A549 (cell line): Measurements from ENCODE around the gene ECSCR. TPM values are rescaled to one million over a fixed set of nuclear protein-coding genes. Genes with fewer than 3 reads are reported as not detected.

ENCODE experiments used
- ATAC-seq, 2 experiments: fragments of 200-7000 bp in 1 of 2; fragments of >200 bp in 1 of 2; cut with Nextera tagmentation in 1 of 2; cut with Tn5 transposase in 1 of 2; 3 replicates each; pipeline versions ENCODE4 v1.8.0 to v1.9.1; 2018 to 2020; ENCODE audit warnings: mild to moderate bottlenecking in 1 of 2, moderate library complexity in 1 of 2
- CTCF ChIA-PET: fragments of 300-600 bp; sonication (Branson Sonifier 250); formaldehyde crosslinking; extraction: SDS; loops from one replicate; lab custom pipeline; 2021; ENCODE audit warnings: antibody characterized with exemption, inconsistent platforms; lab: Yijun Ruan, JAX
- POLR2A ChIA-PET: fragments of 350-600 bp; formaldehyde crosslinking; extraction: SDS; loops from one replicate; lab custom pipeline; 2021; ENCODE audit warnings: antibody characterized with exemption, inconsistent platforms; lab: Yijun Ruan, JAX
- DNase-seq, 2 experiments: peaks; one replicate each; pipeline versions ENCODE4 v3.0.0 to v3.0.0-alpha.2; 2011 to 2016; ENCODE audit warnings: low read depth in 1 of 2, low spot score in 1 of 2
- FAIRE-seq: peaks from 2 replicates; lab custom pipeline; 2011; peaks lifted over from hg19 to GRCh38; lab: Jason Lieb, UNC
- H3K27ac ChIP-seq, 2 experiments: fragments of >200 bp; sonication (Bioruptor Twin); formaldehyde crosslinking; 3 replicates each; pipeline ENCODE4 v1.5.1; 2016 to 2017
- H3K4me1 ChIP-seq: fragments of >200 bp; sonication (Bioruptor Twin); formaldehyde crosslinking; 3 replicates; pipeline ENCODE4 v1.6.1; 2016
- H3K4me2 ChIP-seq: fragments of >200 bp; sonication (Bioruptor Twin); formaldehyde crosslinking; 3 replicates; pipeline ENCODE4 v1.6.1; 2016
- H3K4me3 ChIP-seq: fragments of >200 bp; sonication (Bioruptor Twin); formaldehyde crosslinking; 3 replicates; pipeline ENCODE4 v1.5.1; 2016
- H3K9me3 ChIP-seq: fragments of >200 bp; sonication (Bioruptor Twin); formaldehyde crosslinking; 3 replicates; pipeline ENCODE4 v1.6.1; 2016
- BHLHE40 ChIP-seq: IDR thresholded peaks from 2 replicates; pipeline ENCODE4 v1.6.1; 2012; ENCODE audit warnings: low read depth, low read length, inconsistent platforms
- CBX2 ChIP-seq: fragments of 200-600 bp; sonication (generic); IDR thresholded peaks from 2 replicates; pipeline ENCODE4 v1.6.1; 2016; ENCODE audit warnings: low read depth, mild to moderate bottlenecking, borderline replicate concordance
- CHD4 ChIP-seq: fragments of 200-600 bp; sonication (generic); IDR thresholded peaks from 2 replicates; pipeline ENCODE4 v1.6.1; 2016; ENCODE audit warnings: antibody characterized with exemption, mild to moderate bottlenecking, borderline replicate concordance
- EP300 ChIP-seq, 2 experiments: fragments of >200 bp; sonication (Bioruptor Twin); formaldehyde crosslinking; IDR thresholded peaks; 2 replicates in 1 of 2; 3 replicates in 1 of 2; pipeline ENCODE4 v1.6.1; 2016 to 2017
- FOXS1 ChIP-seq: fragments of 250-450 bp; sonication (Bioruptor Pico); IDR thresholded peaks from 2 replicates; pipeline ENCODE4 v1.5.0; 2020; ENCODE audit warnings: mild to moderate bottlenecking, moderate library complexity
- HDAC2 ChIP-seq: fragments of 200-600 bp; sonication (generic); IDR thresholded peaks from 2 replicates; pipeline ENCODE4 v1.6.1; 2016
- HOXB5 ChIP-seq: fragments of 250-450 bp; sonication (Bioruptor Pico); IDR thresholded peaks from 2 replicates; pipeline ENCODE4 v1.5.0; 2020; ENCODE audit warnings: mild to moderate bottlenecking, moderate library complexity
- MYC ChIP-seq: IDR thresholded peaks from 2 replicates; pipeline ENCODE4 v1.6.1; 2012; ENCODE audit warnings: mild to moderate bottlenecking, inconsistent platforms, low read length, improper control_type of control experiment, borderline replicate concordance
- NR3C1 ChIP-seq: fragments of >200 bp; sonication (Bioruptor Twin); formaldehyde crosslinking; IDR thresholded peaks from 3 replicates; pipeline ENCODE4 v1.6.1; 2017
- PHF8 ChIP-seq: fragments of 200-600 bp; sonication (generic); IDR thresholded peaks from 2 replicates; pipeline ENCODE4 v1.6.1; 2016; ENCODE audit warnings: low read depth, mild to moderate bottlenecking, antibody characterized with exemption, moderate library complexity, borderline replicate concordance
- POLR2AphosphoS2 ChIP-seq: conservative IDR thresholded peaks from 2 replicates; pipeline ENCODE4 v1.6.1; 2012; ENCODE audit warnings: low read length, improper control_type of control experiment, inconsistent platforms
- RAD21 ChIP-seq, 2 experiments: fragments of >200 bp in 1 of 2; sonication (Bioruptor Twin) in 1 of 2; formaldehyde crosslinking in 1 of 2; IDR thresholded peaks in 1 of 2; conservative IDR thresholded peaks in 1 of 2; 2 replicates in 1 of 2; 3 replicates in 1 of 2; pipeline ENCODE4 v1.6.1; 2012 to 2018; ENCODE audit warnings: inconsistent platforms in 1 of 2
- SMC3 ChIP-seq: fragments of >200 bp; sonication (Bioruptor Twin); formaldehyde crosslinking; IDR thresholded peaks from 3 replicates; pipeline ENCODE4 v1.6.1; 2018; ENCODE audit warnings: inconsistent platforms
- TP53 ChIP-seq: fragments of 250-450 bp; sonication (Bioruptor Pico); IDR thresholded peaks from 2 replicates; pipeline ENCODE4 v1.5.0; 2021; ENCODE audit warnings: mild to moderate bottlenecking, moderate library complexity
- ZC3H11A ChIP-seq: fragments of 450-650 bp; IDR thresholded peaks from 2 replicates; pipeline ENCODE4 v1.6.1; 2014; ENCODE audit warnings: antibody characterized with exemption, mild to moderate bottlenecking
- ZFP36 ChIP-seq: fragments of 450-650 bp; IDR thresholded peaks from 2 replicates; pipeline ENCODE4 v1.6.1; 2014; ENCODE audit warnings: borderline replicate concordance; ENCODE audit not compliant: partially characterized antibody
- WGBS: methylation state at CpG from one replicate; pipeline ENCODE4 v1.1.6; 2017; ENCODE audit errors: missing lambda C conversion rate; 5-methylcytosine and 5-hydroxymethylcytosine counted together
- polyA plus RNA-seq, 4 experiments: library from polyadenylated mRNA; depleted of rRNA in 3 of 4; stranded (reverse); fragments of >200 nt; fragmentation: RNase III in 1 of 4; extraction: RNeasy Plus Mini Kit Qiagen cat#74134 plus additional on column Dnase treatment in 1 of 4; gene quantifications; 2 replicates in 3 of 4; 3 replicates in 1 of 4; pipeline ENCODE4 v1.2.3, GENCODE V29; 2011 to 2017
- TF ChIP-seq, protein P1 (sequence below): IDR thresholded peaks from 2 replicates; pipeline ENCODE4 v1.6.1; 2012; ENCODE audit warnings: low read depth, borderline replicate concordance
- TF ChIP-seq, protein P2 (sequence below): fragments of 250-450 bp; sonication (Bioruptor Pico); IDR thresholded peaks from 2 replicates; pipeline ENCODE4 v1.5.0; 2021; ENCODE audit warnings: mild to moderate bottlenecking, moderate library complexity, borderline replicate concordance
- TF ChIP-seq, protein P3 (sequence below): fragments of 250-450 bp; sonication (Bioruptor Pico); IDR thresholded peaks from 2 replicates; pipeline ENCODE4 v1.5.0; 2020; ENCODE audit warnings: low read depth, mild to moderate bottlenecking, moderate library complexity
- TF ChIP-seq, protein P4 (sequence below): fragments of 200-600 bp; sonication (generic); IDR thresholded peaks from 2 replicates; pipeline ENCODE4 v1.6.1; 2016; ENCODE audit warnings: antibody characterized with exemption, mild to moderate bottlenecking, moderate library complexity
- TF ChIP-seq, protein P5 (sequence below): fragments of >200 bp; sonication (Bioruptor Twin); formaldehyde crosslinking; IDR thresholded peaks from 3 replicates; pipeline ENCODE4 v1.5.1; 2016

Gene ECSCR
- polyA plus RNA-seq, 2 of the 4 experiments (the other 2 are of a cell fraction), result not detected

DNA sequence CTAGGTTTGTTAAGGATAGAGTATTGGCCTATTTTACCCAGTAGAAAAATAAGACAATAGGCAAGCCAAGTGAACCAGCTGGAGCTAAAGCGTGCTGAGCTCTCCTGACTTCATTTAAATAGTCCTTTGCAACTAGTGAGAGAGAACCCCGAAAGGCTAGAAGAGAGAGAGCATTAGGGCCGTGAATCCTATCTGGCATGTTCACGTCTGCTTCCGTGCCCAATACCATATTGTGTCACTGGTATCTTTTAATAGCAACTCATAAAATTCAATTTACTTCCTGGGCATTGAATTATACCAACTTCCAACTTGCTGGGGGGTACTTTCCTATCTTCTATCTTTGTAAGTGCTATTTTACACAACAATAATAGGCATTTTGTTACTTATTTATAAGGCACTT, 37.0 kb downstream of the ECSCR start:
- DNase-seq (no peak), FAIRE-seq (no peak), ATAC-seq (no peak)
- Histone ChIP-seq H3K27ac (no peak overlapping the region), H3K4me1 (no peaks in the 10 kb centered on the region), H3K4me3 (no peak overlapping the region), H3K9me3 (no peaks in the 10 kb centered on the region), H3K4me2 (no peak overlapping the region)
- POLR2A ChIA-PET, result interaction anchor here (1.0 kb wide), 1 partner anchor 13 kb away, joined by 3 read pairs; no protein-coding TSS in a partner anchor
- WGBS, result 86% methylated on average over 5 of the region's 5 CpGs
- TF ChIP-seq CBX2 (no peak), EP300 (IDR thresholded peaks at IDR 0.05) (no peak), ZC3H11A (no peak), BHLHE40 (no peak), TP53 (CRISPR knock-in tag) (no peak), FOXS1 (CRISPR knock-in tag) (no peak), RAD21 (conservative IDR thresholded peaks at IDR 0.05 in 1 of 2, IDR thresholded peaks at IDR 0.05 in 1 of 2) (no peak), HOXB5 (no peak), CHD4 (no peak), SMC3 (no peak), NR3C1 (no peak), PHF8 (no peak), MYC (no peak)
- TF ChIP-seq, protein P1, sequence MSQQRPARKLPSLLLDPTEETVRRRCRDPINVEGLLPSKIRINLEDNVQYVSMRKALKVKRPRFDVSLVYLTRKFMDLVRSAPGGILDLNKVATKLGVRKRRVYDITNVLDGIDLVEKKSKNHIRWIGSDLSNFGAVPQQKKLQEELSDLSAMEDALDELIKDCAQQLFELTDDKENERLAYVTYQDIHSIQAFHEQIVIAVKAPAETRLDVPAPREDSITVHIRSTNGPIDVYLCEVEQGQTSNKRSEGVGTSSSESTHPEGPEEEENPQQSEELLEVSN, result no peak
- TF ChIP-seq, protein P2, sequence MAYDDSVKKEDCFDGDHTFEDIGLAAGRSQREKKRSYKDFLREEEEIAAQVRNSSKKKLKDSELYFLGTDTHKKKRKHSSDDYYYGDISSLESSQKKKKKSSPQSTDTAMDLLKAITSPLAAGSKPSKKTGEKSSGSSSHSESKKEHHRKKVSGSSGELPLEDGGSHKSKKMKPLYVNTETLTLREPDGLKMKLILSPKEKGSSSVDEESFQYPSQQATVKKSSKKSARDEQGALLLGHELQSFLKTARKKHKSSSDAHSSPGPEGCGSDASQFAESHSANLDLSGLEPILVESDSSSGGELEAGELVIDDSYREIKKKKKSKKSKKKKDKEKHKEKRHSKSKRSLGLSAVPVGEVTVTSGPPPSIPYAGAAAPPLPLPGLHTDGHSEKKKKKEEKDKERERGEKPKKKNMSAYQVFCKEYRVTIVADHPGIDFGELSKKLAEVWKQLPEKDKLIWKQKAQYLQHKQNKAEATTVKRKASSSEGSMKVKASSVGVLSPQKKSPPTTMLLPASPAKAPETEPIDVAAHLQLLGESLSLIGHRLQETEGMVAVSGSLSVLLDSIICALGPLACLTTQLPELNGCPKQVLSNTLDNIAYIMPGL (CRISPR knock-in tag), result no peak
- TF ChIP-seq, protein P3, sequence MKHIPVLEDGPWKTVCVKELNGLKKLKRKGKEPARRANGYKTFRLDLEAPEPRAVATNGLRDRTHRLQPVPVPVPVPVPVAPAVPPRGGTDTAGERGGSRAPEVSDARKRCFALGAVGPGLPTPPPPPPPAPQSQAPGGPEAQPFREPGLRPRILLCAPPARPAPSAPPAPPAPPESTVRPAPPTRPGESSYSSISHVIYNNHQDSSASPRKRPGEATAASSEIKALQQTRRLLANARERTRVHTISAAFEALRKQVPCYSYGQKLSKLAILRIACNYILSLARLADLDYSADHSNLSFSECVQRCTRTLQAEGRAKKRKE (CRISPR knock-in tag), result no peak
- TF ChIP-seq, protein P4, sequence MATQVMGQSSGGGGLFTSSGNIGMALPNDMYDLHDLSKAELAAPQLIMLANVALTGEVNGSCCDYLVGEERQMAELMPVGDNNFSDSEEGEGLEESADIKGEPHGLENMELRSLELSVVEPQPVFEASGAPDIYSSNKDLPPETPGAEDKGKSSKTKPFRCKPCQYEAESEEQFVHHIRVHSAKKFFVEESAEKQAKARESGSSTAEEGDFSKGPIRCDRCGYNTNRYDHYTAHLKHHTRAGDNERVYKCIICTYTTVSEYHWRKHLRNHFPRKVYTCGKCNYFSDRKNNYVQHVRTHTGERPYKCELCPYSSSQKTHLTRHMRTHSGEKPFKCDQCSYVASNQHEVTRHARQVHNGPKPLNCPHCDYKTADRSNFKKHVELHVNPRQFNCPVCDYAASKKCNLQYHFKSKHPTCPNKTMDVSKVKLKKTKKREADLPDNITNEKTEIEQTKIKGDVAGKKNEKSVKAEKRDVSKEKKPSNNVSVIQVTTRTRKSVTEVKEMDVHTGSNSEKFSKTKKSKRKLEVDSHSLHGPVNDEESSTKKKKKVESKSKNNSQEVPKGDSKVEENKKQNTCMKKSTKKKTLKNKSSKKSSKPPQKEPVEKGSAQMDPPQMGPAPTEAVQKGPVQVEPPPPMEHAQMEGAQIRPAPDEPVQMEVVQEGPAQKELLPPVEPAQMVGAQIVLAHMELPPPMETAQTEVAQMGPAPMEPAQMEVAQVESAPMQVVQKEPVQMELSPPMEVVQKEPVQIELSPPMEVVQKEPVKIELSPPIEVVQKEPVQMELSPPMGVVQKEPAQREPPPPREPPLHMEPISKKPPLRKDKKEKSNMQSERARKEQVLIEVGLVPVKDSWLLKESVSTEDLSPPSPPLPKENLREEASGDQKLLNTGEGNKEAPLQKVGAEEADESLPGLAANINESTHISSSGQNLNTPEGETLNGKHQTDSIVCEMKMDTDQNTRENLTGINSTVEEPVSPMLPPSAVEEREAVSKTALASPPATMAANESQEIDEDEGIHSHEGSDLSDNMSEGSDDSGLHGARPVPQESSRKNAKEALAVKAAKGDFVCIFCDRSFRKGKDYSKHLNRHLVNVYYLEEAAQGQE, result no peak
- TF ChIP-seq, all 56 proteins: peak for 0
- CTCF ChIA-PET, result interaction anchor here (1.6 to 13.8 kb wide), 3 partner anchors 11 to 92 kb away, joined by 5 to 392 read pairs (median 88); partner anchors contain the start of gene DNAJC18

DNA sequence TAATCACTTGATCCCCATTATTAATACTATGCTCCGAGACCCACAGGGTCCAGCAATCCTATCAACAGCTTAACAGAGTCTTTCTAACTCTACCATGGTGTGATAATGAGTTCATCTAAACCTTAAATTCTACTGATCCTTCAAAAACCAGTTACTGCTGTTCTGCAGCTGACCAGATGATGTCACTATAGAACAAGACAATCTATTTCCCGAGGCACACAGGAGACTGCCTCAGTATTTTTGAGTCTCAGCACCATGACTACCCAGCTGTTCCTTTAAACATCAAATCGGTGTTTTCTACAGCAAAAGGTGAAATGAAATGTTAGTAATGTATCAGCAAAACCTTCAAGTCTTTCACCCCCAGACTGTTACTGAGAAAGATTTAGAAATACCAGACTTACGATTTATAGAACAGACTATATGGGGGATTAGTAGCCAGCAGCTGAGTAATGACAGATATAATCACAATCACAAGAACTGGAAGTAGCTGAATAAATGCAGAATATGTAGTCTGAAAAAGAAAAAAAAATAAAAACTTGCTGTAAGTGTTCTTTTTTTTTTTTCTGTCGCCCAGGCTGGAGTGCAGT, 40.1 kb downstream of the ECSCR start:
- POLR2A ChIA-PET, result no interaction called here
- DNase-seq (peak; percentile 69 to 85), FAIRE-seq (no peak)

More for the DNA sequence above, 40.1 kb downstream of the ECSCR start:
- peak; percentile 87 to 92 for ATAC-seq
- Histone ChIP-seq H3K27ac (no peak overlapping the region), H3K4me1 (no peaks in the 10 kb centered on the region), H3K4me3 (no peak overlapping the region), H3K9me3 (no peaks in the 10 kb centered on the region), H3K4me2 (no peak overlapping the region)
- CTCF ChIA-PET, result interaction anchor here (0.6 to 13.8 kb wide), 47 partner anchors 8 to 1232 kb away, joined by 3 to 392 read pairs (median 4); partner anchors contain the start of genes DNAJC18, SPATA24 and STING1
- 40% methylated on average over 5 of the region's 5 CpGs for WGBS
- TF ChIP-seq SMC3 (peak; percentile 73), POLR2AphosphoS2 (no peak), ZFP36 (no peak), HDAC2 (no peak), RAD21 (conservative IDR thresholded peaks at IDR 0.05 in 1 of 2, IDR thresholded peaks at IDR 0.05 in 1 of 2) (peak; percentile 92 to 97), MYC (no peak)
- TF ChIP-seq, protein P5, sequence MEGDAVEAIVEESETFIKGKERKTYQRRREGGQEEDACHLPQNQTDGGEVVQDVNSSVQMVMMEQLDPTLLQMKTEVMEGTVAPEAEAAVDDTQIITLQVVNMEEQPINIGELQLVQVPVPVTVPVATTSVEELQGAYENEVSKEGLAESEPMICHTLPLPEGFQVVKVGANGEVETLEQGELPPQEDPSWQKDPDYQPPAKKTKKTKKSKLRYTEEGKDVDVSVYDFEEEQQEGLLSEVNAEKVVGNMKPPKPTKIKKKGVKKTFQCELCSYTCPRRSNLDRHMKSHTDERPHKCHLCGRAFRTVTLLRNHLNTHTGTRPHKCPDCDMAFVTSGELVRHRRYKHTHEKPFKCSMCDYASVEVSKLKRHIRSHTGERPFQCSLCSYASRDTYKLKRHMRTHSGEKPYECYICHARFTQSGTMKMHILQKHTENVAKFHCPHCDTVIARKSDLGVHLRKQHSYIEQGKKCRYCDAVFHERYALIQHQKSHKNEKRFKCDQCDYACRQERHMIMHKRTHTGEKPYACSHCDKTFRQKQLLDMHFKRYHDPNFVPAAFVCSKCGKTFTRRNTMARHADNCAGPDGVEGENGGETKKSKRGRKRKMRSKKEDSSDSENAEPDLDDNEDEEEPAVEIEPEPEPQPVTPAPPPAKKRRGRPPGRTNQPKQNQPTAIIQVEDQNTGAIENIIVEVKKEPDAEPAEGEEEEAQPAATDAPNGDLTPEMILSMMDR, result peak; percentile 95
- TF ChIP-seq, all 56 proteins: peak for 3
